SJSA1 (cell line): ENCODE data around the gene CLMN. TPM values are rescaled to one million over a fixed set of nuclear protein-coding genes. Genes with fewer than 3 reads are reported as not detected.

ENCODE experiments used
- DNase-seq, 2 experiments: peaks; one replicate each; pipeline ENCODE4 v3.0.0-alpha.2; 2015 to 2020; ENCODE audit warnings: low spot score in 2 of 2, low read depth in 1 of 2
- H3K27ac ChIP-seq: fragments of 250-450 bp; sonication (Bioruptor Pico); 2 replicates; pipeline ENCODE4 v1.5.1; 2020; ENCODE audit warnings: mild to moderate bottlenecking, moderate library complexity
- H3K27me3 ChIP-seq: fragments of 250-450 bp; sonication (Bioruptor Pico); replicated peaks from 2 replicates; pipeline ENCODE4 v1.5.1; 2020; ENCODE audit warnings: mild to moderate bottlenecking, moderate library complexity
- H3K36me3 ChIP-seq: fragments of 250-450 bp; sonication (Bioruptor Pico); 2 replicates; pipeline ENCODE4 v1.5.1; 2020; ENCODE audit warnings: mild to moderate bottlenecking
- H3K4me1 ChIP-seq: fragments of 250-450 bp; sonication (Bioruptor Pico); replicated peaks from 2 replicates; pipeline ENCODE4 v1.6.1; 2021; ENCODE audit warnings: mild to moderate bottlenecking
- H3K4me3 ChIP-seq: fragments of 250-450 bp; sonication (Bioruptor Pico); 2 replicates; pipeline ENCODE4 v1.5.1; 2020; ENCODE audit warnings: mild to moderate bottlenecking
- H3K9me3 ChIP-seq: fragments of 250-450 bp; sonication (Bioruptor Pico); replicated peaks from 2 replicates; pipeline ENCODE4 v1.5.1; 2020; ENCODE audit warnings: mild to moderate bottlenecking
- total RNA-seq: library from RNA; depleted of rRNA; stranded (reverse); fragments of >200 nt; shearing (Covaris generic); gene quantifications from 2 replicates; pipeline ENCODE4 v1.2.3, GENCODE V29; 2014

Gene CLMN
- total RNA-seq, 1 experiment from 2014 or later = 4.7 TPM

GRCh38 chr14:95258156-95258555 lies 61.6 kb downstream of the CLMN start:
- Histone ChIP-seq H3K4me3 (no peak overlapping the region), H3K9me3 (0 out of 2 replicates have a peak, but pooled peaks cover 2% of the 10 kb centered on the region), H3K27ac (no peak overlapping the region), H3K36me3 (no peaks in the 10 kb centered on the region), H3K27me3 (no peaks in the 10 kb centered on the region), H3K4me1 (peaks cover 11% of the 10 kb centered on the region)
- DNase-seq = no peak

GRCh38 chr14:95257521-95257920 lies 62.2 kb downstream of the CLMN start:
- Histone ChIP-seq H3K9me3 (0 out of 2 replicates have a peak, but pooled peaks cover 2% of the 10 kb centered on the region), H3K27ac (no peak overlapping the region), H3K36me3 (no peaks in the 10 kb centered on the region), H3K4me1 (peaks cover 11% of the 10 kb centered on the region), H3K27me3 (no peaks in the 10 kb centered on the region), H3K4me3 (no peak overlapping the region)
- no peak for DNase-seq

GRCh38 chr14:95256776-95257060 lies 63.0 kb downstream of the CLMN start:
- Histone ChIP-seq H3K4me3 (no peak overlapping the region), H3K36me3 (no peaks in the 10 kb centered on the region), H3K9me3 (0 out of 2 replicates have a peak, but pooled peaks cover 2% of the 10 kb centered on the region), H3K4me1 (peaks cover 11% of the 10 kb centered on the region), H3K27ac (no peak overlapping the region), H3K27me3 (no peaks in the 10 kb centered on the region)
- no peak for DNase-seq

- no peak for DNase-seq
- Histone ChIP-seq H3K27ac (no peak overlapping the region), H3K36me3 (no peaks in the 10 kb centered on the region), H3K4me1 (peaks cover 11% of the 10 kb centered on the region), H3K4me3 (no peak overlapping the region), H3K27me3 (no peaks in the 10 kb centered on the region), H3K9me3 (0 out of 2 replicates have a peak, but pooled peaks cover 2% of the 10 kb centered on the region)
These were observed 63.5 kb downstream of the CLMN start for GRCh38 chr14:95256002-95256775.

- Histone ChIP-seq H3K4me1 (peaks cover 11% of the 10 kb centered on the region), H3K36me3 (no peaks in the 10 kb centered on the region)
- no peak for DNase-seq
These were observed 64.2 kb downstream of the CLMN start for GRCh38 chr14:95255487-95255886.

GRCh38 chr14:95255013-95255412 lies 64.7 kb downstream of the CLMN start:
- DNase-seq = no peak
- Histone ChIP-seq H3K27ac (no peak overlapping the region), H3K36me3 (no peaks in the 10 kb centered on the region), H3K27me3 (no peaks in the 10 kb centered on the region), H3K9me3 (0 out of 2 replicates have a peak, but pooled peaks cover 2% of the 10 kb centered on the region), H3K4me1 (peaks cover 14% of the 10 kb centered on the region), H3K4me3 (no peak overlapping the region)

More at GRCh38 chr14:95255487-95255886, 64.2 kb downstream of the CLMN start:
- Histone ChIP-seq H3K27me3 (no peaks in the 10 kb centered on the region), H3K27ac (no peak overlapping the region), H3K9me3 (0 out of 2 replicates have a peak, but pooled peaks cover 2% of the 10 kb centered on the region), H3K4me3 (no peak overlapping the region)

- DNase-seq = no peak
- Histone ChIP-seq H3K36me3 (no peaks in the 10 kb centered on the region), H3K27me3 (no peaks in the 10 kb centered on the region), H3K9me3 (0 out of 2 replicates have a peak, but pooled peaks cover 2% of the 10 kb centered on the region), H3K27ac (no peak overlapping the region), H3K4me3 (no peak overlapping the region), H3K4me1 (peaks cover 22% of the 10 kb centered on the region)
These were observed 65.4 kb downstream of the CLMN start for GRCh38 chr14:95254288-95254687.

- DNase-seq = no peak
- Histone ChIP-seq H3K9me3 (no peaks in the 10 kb centered on the region), H3K36me3 (no peaks in the 10 kb centered on the region), H3K27ac (no peak overlapping the region), H3K4me1 (peaks cover 31% of the 10 kb centered on the region), H3K4me3 (no peak overlapping the region), H3K27me3 (no peaks in the 10 kb centered on the region)
These were observed 66.6 kb downstream of the CLMN start for GRCh38 chr14:95253039-95253630.

- H3K27ac ChIP-seq = no peak overlapping the region
- peaks cover 36% of the 10 kb centered on the region for H3K4me1 ChIP-seq
- no peaks in the 10 kb centered on the region for H3K36me3 ChIP-seq
- H3K4me3 ChIP-seq = no peak overlapping the region
- no peak for DNase-seq
- H3K27me3 ChIP-seq = no peaks in the 10 kb centered on the region
- no peaks in the 10 kb centered on the region for H3K9me3 ChIP-seq
These were observed 67.5 kb downstream of the CLMN start for GRCh38 chr14:95252219-95252618.

GRCh38 chr14:95250936-95251335 lies 68.8 kb downstream of the CLMN start:
- Histone ChIP-seq H3K9me3 (no peaks in the 10 kb centered on the region), H3K4me1 (peaks cover 32% of the 10 kb centered on the region), H3K27ac (no peak overlapping the region), H3K4me3 (no peak overlapping the region), H3K27me3 (no peaks in the 10 kb centered on the region), H3K36me3 (no peaks in the 10 kb centered on the region)
- DNase-seq = no peak

GRCh38 chr14:95250140-95250769 lies 69.5 kb downstream of the CLMN start:
- Histone ChIP-seq H3K27me3 (no peaks in the 10 kb centered on the region), H3K4me1 (peaks cover 25% of the 10 kb centered on the region), H3K4me3 (no peak overlapping the region), H3K27ac (no peak overlapping the region; the same call in 1 of the 2 replicates), H3K9me3 (no peaks in the 10 kb centered on the region), H3K36me3 (no peaks in the 10 kb centered on the region)
- DNase-seq = no peak

GRCh38 chr14:95248432-95248831 lies 71.3 kb downstream of the CLMN start:
- Histone ChIP-seq H3K4me1 (peaks cover 25% of the 10 kb centered on the region), H3K36me3 (no peaks in the 10 kb centered on the region), H3K27ac (peak overlapping the region; percentile 87), H3K9me3 (no peaks in the 10 kb centered on the region), H3K27me3 (no peaks in the 10 kb centered on the region), H3K4me3 (no peak overlapping the region)
- peak; percentile 70 to 73 for DNase-seq

GRCh38 chr14:95246870-95247269 lies 72.8 kb downstream of the CLMN start:
- H3K9me3 ChIP-seq = no peaks in the 10 kb centered on the region
- H3K4me3 ChIP-seq = no peak overlapping the region
- no peaks in the 10 kb centered on the region for H3K36me3 ChIP-seq
- no peaks in the 10 kb centered on the region for H3K27me3 ChIP-seq
- H3K27ac ChIP-seq = no peak overlapping the region
- peaks cover 25% of the 10 kb centered on the region for H3K4me1 ChIP-seq
- no peak for DNase-seq

- peaks cover 25% of the 10 kb centered on the region for H3K4me1 ChIP-seq
- no peaks in the 10 kb centered on the region for H3K36me3 ChIP-seq
- H3K4me3 ChIP-seq = no peak overlapping the region
- no peak overlapping the region for H3K27ac ChIP-seq
- no peaks in the 10 kb centered on the region for H3K9me3 ChIP-seq
- H3K27me3 ChIP-seq = no peaks in the 10 kb centered on the region
- no peak for DNase-seq
These were observed 74.4 kb downstream of the CLMN start for GRCh38 chr14:95245334-95245733.
